Measurements from ENCODE around the gene TMEM168. TPM values are rescaled to one million over a fixed set of nuclear protein-coding genes. Genes with fewer than 3 reads are reported as not detected.

The TMEM168 gene
- total and polyA plus RNA-seq, 2 donors (not counting 3 experiments of a cell fraction or from before 2014, with no cell fraction given): 23.4 to 24.4 TPM

DNA sequence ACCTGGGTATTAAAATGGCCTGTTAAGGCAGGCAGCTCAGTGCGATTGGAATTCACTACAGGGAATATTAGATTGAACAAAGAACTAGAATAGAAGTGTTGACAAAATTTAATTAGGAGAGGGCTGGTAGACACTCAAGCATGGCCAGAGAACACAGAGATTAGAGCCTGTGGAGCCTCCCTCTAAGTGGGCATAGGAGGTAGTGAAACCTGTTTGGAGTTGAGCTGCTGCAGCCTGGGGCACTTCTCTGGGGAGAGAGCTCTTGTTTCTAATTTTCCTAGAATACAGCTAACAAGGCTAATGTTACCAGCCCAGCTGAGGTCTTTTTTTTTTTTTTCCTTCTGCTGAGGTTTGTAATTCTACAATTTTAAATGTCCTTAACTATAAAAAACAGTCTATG is 46.4 kb downstream of the TMEM168 start:
- ChIA-PET POLR2A (no interaction called here), CTCF (interaction anchor here (0.5 kb wide), 1 partner anchor 14 kb away, joined by 3 read pairs; no protein-coding TSS in a partner anchor)
- no TSS peak for BruUV-seq (replicated peaks)
- FAIRE-seq: no peak
- Histone ChIP-seq H3K4me2 (ENCODE audit: insufficient read depth, low read length) (no peak overlapping the region), H3K79me2 (ENCODE audit: control insufficient read depth, insufficient read depth, low read length) (no peaks in the 10 kb centered on the region), H3K9me1 (replicated peaks; ENCODE audit: control insufficient read depth, extremely low read depth, insufficient read depth, low read length) (no peaks in the 10 kb centered on the region), H3K27ac (ENCODE audit: insufficient read depth, low read depth, low read length) (no peak overlapping the region), H3K27me3 (ENCODE audit: control insufficient read depth in 2 of 2, insufficient read depth in 2 of 2, low read length in 2 of 2) (no peaks in the 10 kb centered on the region), H3K4me1 (ENCODE audit: control insufficient read depth, extremely low read depth, insufficient read depth, low read length) (no peaks in the 10 kb centered on the region), H3K4me3 (replicated peaks in 1 of 3; ENCODE audit: insufficient read depth in 1 of 3, low read depth in 1 of 3, low read length in 3 of 3) (no peak overlapping the region), H3K9ac (replicated peaks; ENCODE audit: extremely low read depth, insufficient read depth, low read length) (no peak overlapping the region), H3K36me3 (ENCODE audit: control insufficient read depth in 2 of 2, extremely low read depth in 1 of 2, insufficient read depth in 2 of 2, low read length in 2 of 2) (no peaks in the 10 kb centered on the region), H3K9me3 (replicated peaks; ENCODE audit: control insufficient read depth, insufficient read depth, low read length) (no peaks in the 10 kb centered on the region), H4K20me1 (replicated peaks; ENCODE audit: control insufficient read depth, extremely low read depth, insufficient read depth, low read length) (no peaks in the 10 kb centered on the region), H2AFZ (ENCODE audit: low read depth, low read length) (no peak overlapping the region)
- DNase-seq (ENCODE audit: low read depth, low spot score): no peak
- TF ChIP-seq MAX (IDR thresholded peaks at IDR 0.05; ENCODE audit: insufficient read depth, insufficient read length): no peak
- TF ChIP-seq, protein P1, sequence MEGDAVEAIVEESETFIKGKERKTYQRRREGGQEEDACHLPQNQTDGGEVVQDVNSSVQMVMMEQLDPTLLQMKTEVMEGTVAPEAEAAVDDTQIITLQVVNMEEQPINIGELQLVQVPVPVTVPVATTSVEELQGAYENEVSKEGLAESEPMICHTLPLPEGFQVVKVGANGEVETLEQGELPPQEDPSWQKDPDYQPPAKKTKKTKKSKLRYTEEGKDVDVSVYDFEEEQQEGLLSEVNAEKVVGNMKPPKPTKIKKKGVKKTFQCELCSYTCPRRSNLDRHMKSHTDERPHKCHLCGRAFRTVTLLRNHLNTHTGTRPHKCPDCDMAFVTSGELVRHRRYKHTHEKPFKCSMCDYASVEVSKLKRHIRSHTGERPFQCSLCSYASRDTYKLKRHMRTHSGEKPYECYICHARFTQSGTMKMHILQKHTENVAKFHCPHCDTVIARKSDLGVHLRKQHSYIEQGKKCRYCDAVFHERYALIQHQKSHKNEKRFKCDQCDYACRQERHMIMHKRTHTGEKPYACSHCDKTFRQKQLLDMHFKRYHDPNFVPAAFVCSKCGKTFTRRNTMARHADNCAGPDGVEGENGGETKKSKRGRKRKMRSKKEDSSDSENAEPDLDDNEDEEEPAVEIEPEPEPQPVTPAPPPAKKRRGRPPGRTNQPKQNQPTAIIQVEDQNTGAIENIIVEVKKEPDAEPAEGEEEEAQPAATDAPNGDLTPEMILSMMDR (IDR thresholded peaks at IDR 0.05; ENCODE audit: extremely low read depth in 1 of 2, insufficient read depth in 1 of 2, low read depth in 1 of 2, low read length in 2 of 2): no peak
- TF ChIP-seq POLR2AphosphoS5 (IDR thresholded peaks at IDR 0.05; ENCODE audit: insufficient read depth, low read depth, low read length): no peak
- TF ChIP-seq EZH2 (IDR thresholded peaks at IDR 0.05; ENCODE audit: borderline replicate concordance, low read depth, low read length, severe bottlenecking): no peak
- no peak for TF ChIP-seq MYC (IDR thresholded peaks at IDR 0.05; ENCODE audit: low read depth, low read length)
- intact Hi-C loops (cut with micrococcal nuclease) (no loop called here), dilution Hi-C loops (cut with MboI; ENCODE audit: extremely low pct_ligation_motif_present, low sequenced_read_pairs) (no loop called here)

DNA sequence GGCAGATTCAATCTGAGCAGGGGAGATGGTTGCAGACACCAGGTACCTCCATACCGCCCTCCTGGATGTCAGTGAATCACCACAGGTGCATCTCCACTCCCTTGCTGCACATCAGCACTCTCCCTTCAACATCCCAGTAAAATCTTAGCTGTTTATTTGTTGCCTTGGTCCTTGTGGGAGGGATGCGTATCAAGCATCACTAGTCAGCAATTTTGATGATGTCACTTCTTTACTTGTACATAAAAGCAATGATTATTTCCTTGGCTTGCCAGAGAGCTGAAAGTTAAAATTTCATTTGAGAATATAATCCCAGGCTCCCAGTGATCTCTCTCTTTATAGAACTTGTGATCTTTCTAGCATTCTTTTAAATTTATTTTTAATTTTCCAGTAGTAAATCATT is 49.5 kb downstream of the TMEM168 start:
- no TSS peak for BruUV-seq (replicated peaks)
- DNase-seq (ENCODE audit: low read depth, low spot score) (no peak), FAIRE-seq (no peak)
- ChIA-PET CTCF (no interaction called here), POLR2A (no interaction called here)
- Histone ChIP-seq H3K27ac (ENCODE audit: insufficient read depth, low read depth, low read length) (no peak overlapping the region), H2AFZ (ENCODE audit: low read depth, low read length) (no peak overlapping the region), H3K27me3 (ENCODE audit: control insufficient read depth in 2 of 2, insufficient read depth in 2 of 2, low read length in 2 of 2) (no peaks in the 10 kb centered on the region), H3K79me2 (ENCODE audit: control insufficient read depth, insufficient read depth, low read length) (no peaks in the 10 kb centered on the region), H3K36me3 (ENCODE audit: control insufficient read depth in 2 of 2, extremely low read depth in 1 of 2, insufficient read depth in 2 of 2, low read length in 2 of 2) (no peaks in the 10 kb centered on the region), H3K9me3 (replicated peaks; ENCODE audit: control insufficient read depth, insufficient read depth, low read length) (no peaks in the 10 kb centered on the region), H3K4me3 (replicated peaks in 1 of 3; ENCODE audit: insufficient read depth in 1 of 3, low read depth in 1 of 3, low read length in 3 of 3) (no peak overlapping the region), H3K9ac (replicated peaks; ENCODE audit: extremely low read depth, insufficient read depth, low read length) (no peak overlapping the region), H4K20me1 (replicated peaks; ENCODE audit: control insufficient read depth, extremely low read depth, insufficient read depth, low read length) (no peaks in the 10 kb centered on the region), H3K4me1 (ENCODE audit: control insufficient read depth, extremely low read depth, insufficient read depth, low read length) (no peaks in the 10 kb centered on the region), H3K9me1 (replicated peaks; ENCODE audit: control insufficient read depth, extremely low read depth, insufficient read depth, low read length) (no peaks in the 10 kb centered on the region), H3K4me2 (ENCODE audit: insufficient read depth, low read length) (no peak overlapping the region)
- no peak for TF ChIP-seq MYC (IDR thresholded peaks at IDR 0.05; ENCODE audit: low read depth, low read length)
- no peak for TF ChIP-seq MAX (IDR thresholded peaks at IDR 0.05; ENCODE audit: insufficient read depth, insufficient read length)
- TF ChIP-seq, protein P1 (IDR thresholded peaks at IDR 0.05; ENCODE audit: extremely low read depth in 1 of 2, insufficient read depth in 1 of 2, low read depth in 1 of 2, low read length in 2 of 2): no peak
- no peak for TF ChIP-seq POLR2AphosphoS5 (IDR thresholded peaks at IDR 0.05; ENCODE audit: insufficient read depth, low read depth, low read length)
- TF ChIP-seq POLR2A (IDR thresholded peaks at IDR 0.05; ENCODE audit: low read depth, low read length): no peak
- TF ChIP-seq GATA2 (IDR thresholded peaks at IDR 0.05; ENCODE audit: insufficient read depth, insufficient read length, low read depth, low read length): no peak
- no peak for TF ChIP-seq JUN (IDR thresholded peaks at IDR 0.05; ENCODE audit: borderline replicate concordance, insufficient read depth, insufficient read length, low read depth)
- no peak for TF ChIP-seq FOS (IDR thresholded peaks at IDR 0.05; ENCODE audit: borderline replicate concordance, insufficient read depth, low read length)
- no peak for TF ChIP-seq EZH2 (IDR thresholded peaks at IDR 0.05; ENCODE audit: borderline replicate concordance, low read depth, low read length, severe bottlenecking)
- intact Hi-C loops (cut with micrococcal nuclease): no loop called here
- dilution Hi-C loops (cut with MboI; ENCODE audit: extremely low pct_ligation_motif_present, low sequenced_read_pairs): no loop called here

Data from endothelial cell of umbilical vein (primary cell).